K562 (cell line): ENCODE measurements around the gene ANK3. TPM values are rescaled to one million over a fixed set of nuclear protein-coding genes. Genes with fewer than 3 reads are reported as not detected.
A peak's percentile ranks its signal among the peaks of the same experiment; 100 is the strongest.

Source experiments
- ATAC-seq: fragments of 200-7000 bp; cut with Tn5 transposase; 3 replicates; pipeline ENCODE4 v1.9.1; 2020; ENCODE audit warnings: moderate library complexity
- BruUV-seq: library from RNA; stranded (reverse); fragments of 400-500 nt; replicated peaks from 2 replicates; lab custom pipeline; 2021; lab: Mats Ljungman, UMichigan
- CTCF ChIA-PET: fragments of 300-600 bp; formaldehyde crosslinking; extraction: SDS; loops from one replicate; lab custom pipeline; 2021; ENCODE audit warnings: low intra/inter-chr PET ratio; lab: Yijun Ruan, JAX
- POLR2A ChIA-PET: fragments of 300-600, 350-650 bp; sonication (Branson Sonifier 250); formaldehyde crosslinking; extraction: SDS; loops from one replicate; lab custom pipeline; 2021; ENCODE audit warnings: antibody characterized with exemption, inconsistent platforms; lab: Yijun Ruan, JAX
- DNase-seq, 4 experiments: peaks; one replicate each; pipeline versions ENCODE4 v3.0.0 to v3.0.0-alpha.2; 2011 to 2018; ENCODE audit warnings: low spot score in 3 of 4, mixed read lengths in 3 of 4; ENCODE audit errors: extremely low read depth in 1 of 4
- FAIRE-seq: peaks from 2 replicates; lab custom pipeline; 2011; peaks lifted over from hg19 to GRCh38; lab: Jason Lieb, UNC
- H2AFZ ChIP-seq: 2 replicates; pipeline ENCODE4 v1.6.0; 2011; ENCODE audit warnings: low read depth, low read length, control low read depth, inconsistent platforms
- H3K27ac ChIP-seq: fragments of 200-600 bp; 3 replicates; pipeline ENCODE4 v1.8.0; 2011; ENCODE audit warnings: low read depth, mild to moderate bottlenecking, control low read depth, inconsistent platforms, low read length, moderate library complexity, mixed read lengths; ENCODE audit errors: extremely low read depth
- H3K27me3 ChIP-seq, 2 experiments: fragments of 300-600 bp in 1 of 2; 2 replicates in 1 of 2; 3 replicates in 1 of 2; pipeline versions ENCODE4 v1.6.0 to v1.8.0; 2011; ENCODE audit warnings: inconsistent platforms in 2 of 2, low read length in 2 of 2, mild to moderate bottlenecking in 1 of 2, mixed read lengths in 1 of 2, moderate library complexity in 1 of 2; ENCODE audit not compliant: control insufficient read depth in 2 of 2, insufficient read depth in 2 of 2
- H3K36me3 ChIP-seq: fragments of 300-600 bp; 3 replicates; pipeline ENCODE4 v1.8.0; 2011; ENCODE audit warnings: mild to moderate bottlenecking, low read length, inconsistent platforms; ENCODE audit not compliant: control insufficient read depth, insufficient read depth
- H3K4me1 ChIP-seq, 2 experiments: fragments of 200-600 bp in 1 of 2; replicated peaks in 1 of 2; 2 replicates in 1 of 2; 3 replicates in 1 of 2; pipeline versions ENCODE4 v1.5.1 to v1.8.0; 2011; ENCODE audit warnings: inconsistent platforms in 2 of 2, low read length in 2 of 2, mild to moderate bottlenecking in 1 of 2, mixed read lengths in 1 of 2, moderate library complexity in 1 of 2; ENCODE audit not compliant: control insufficient read depth in 2 of 2, insufficient read depth in 2 of 2
- H3K4me2 ChIP-seq: 2 replicates; pipeline ENCODE4 v1.6.1; 2011; ENCODE audit warnings: low read length, control low read depth, inconsistent platforms, mixed read lengths; ENCODE audit not compliant: insufficient read depth
- H3K4me3 ChIP-seq: fragments of 200-600 bp; sonication (generic), shearing (Covaris generic); 2 replicates; pipeline ENCODE4 v1.5.1; 2016; ENCODE audit warnings: control low read depth, inconsistent platforms
- H3K79me2 ChIP-seq: fragments of 200-600 bp; 3 replicates; pipeline ENCODE4 v1.8.0; 2011; ENCODE audit warnings: low read length, inconsistent platforms; ENCODE audit not compliant: control insufficient read depth, insufficient read depth
- H3K9ac ChIP-seq, 2 experiments: 2 replicates each; pipeline versions ENCODE4 v1.6.0 to v1.6.1; 2011; ENCODE audit warnings: low read depth in 2 of 2, low read length in 2 of 2, control low read depth in 1 of 2, inconsistent platforms in 1 of 2, mild to moderate bottlenecking in 1 of 2, mixed read lengths in 1 of 2; ENCODE audit not compliant: insufficient read depth in 1 of 2
- H3K9me1 ChIP-seq: one replicate; pipeline ENCODE4 v1.6.0; 2011; ENCODE audit warnings: inconsistent platforms, mild to moderate bottlenecking, low read length, moderate library complexity; ENCODE audit not compliant: control insufficient read depth, insufficient read depth
- H3K9me3 ChIP-seq: replicated peaks from 2 replicates; pipeline ENCODE4 v1.5.1; 2011; ENCODE audit warnings: low read depth, low read length, inconsistent platforms; ENCODE audit not compliant: control insufficient read depth, insufficient read depth
- H4K20me1 ChIP-seq: replicated peaks from 2 replicates; pipeline ENCODE4 v1.6.1; 2011; ENCODE audit warnings: low read length, inconsistent platforms, mixed read lengths; ENCODE audit not compliant: control insufficient read depth, insufficient read depth
- DEAF1 ChIP-seq: fragments of 450-650 bp; formaldehyde crosslinking; IDR thresholded peaks from 2 replicates; pipeline ENCODE4 v1.4.0; 2020; ENCODE audit warnings: mild to moderate bottlenecking, moderate library complexity
- MAZ ChIP-seq, 2 experiments: fragments of 450-650 bp in 1 of 2; sonication (generic) in 1 of 2; formaldehyde crosslinking; IDR thresholded peaks in 1 of 2; conservative IDR thresholded peaks in 1 of 2; 2 replicates each; pipeline versions ENCODE4 v1.4.0 to v1.5.0; 2020; ENCODE audit warnings: mild to moderate bottlenecking in 1 of 2, missing genetic modification reagents in 1 of 2
- NCOA4 ChIP-seq: fragments of 450-650 bp; IDR thresholded peaks from 2 replicates; pipeline ENCODE4 v1.6.1; 2018; ENCODE audit warnings: mild to moderate bottlenecking; ENCODE audit not compliant: partially characterized antibody
- RAD21 ChIP-seq, 2 experiments: fragments of 250-450 bp in 1 of 2; fragments of 450-650 bp in 1 of 2; sonication (Bioruptor Pico) in 1 of 2; formaldehyde crosslinking in 1 of 2; IDR thresholded peaks in 1 of 2; conservative IDR thresholded peaks in 1 of 2; 2 replicates each; pipeline versions ENCODE4 v1.4.0 to v1.8.0; 2020 to 2022; ENCODE audit warnings: mild to moderate bottlenecking in 2 of 2, moderate library complexity in 1 of 2
- RFX5 ChIP-seq: IDR thresholded peaks from 2 replicates; pipeline ENCODE4 v1.6.1; 2011; ENCODE audit warnings: low read depth, mild to moderate bottlenecking, improper control_type of control experiment, low read length
- SPI1 ChIP-seq: IDR thresholded peaks from 2 replicates; pipeline ENCODE4 v1.6.1; 2011; ENCODE audit warnings: low read depth, low read length, control low read depth, borderline replicate concordance
- STAT5A ChIP-seq: IDR thresholded peaks from 2 replicates; pipeline ENCODE4 v1.6.1; 2012; ENCODE audit warnings: low read length, inconsistent platforms, borderline replicate concordance
- TFAP4 ChIP-seq: sonication (generic); formaldehyde crosslinking; IDR thresholded peaks from 2 replicates; pipeline ENCODE4 v1.8.0; 2022; ENCODE audit warnings: missing genetic modification reagents, mild to moderate bottlenecking, moderate library complexity, borderline replicate concordance
- WGBS: fragments of 100-300 bp; shearing (Covaris generic); methylation state at CpG from one replicate; pipeline ENCODE4 v1.1.6; 2016; ENCODE audit warnings: low coverage, mixed read lengths; ENCODE audit not compliant: insufficient coverage; ENCODE audit errors: missing lambda C conversion rate; 5-methylcytosine and 5-hydroxymethylcytosine counted together
- in situ Hi-C: fragments of 300-500 bp; cut with MboI; formaldehyde crosslinking; loops from 4 replicates; pipeline ENCODE4 v1.15.0; 2018; ENCODE audit warnings: inconsistent platforms, mixed read lengths
- intact Hi-C: fragments of 100-400 bp; cut with micrococcal nuclease; formaldehyde crosslinking; loops from 2 replicates; pipeline ENCODE4 v1.14.2; 2022
- polyA plus RNA-seq, 8 experiments: library from polyadenylated mRNA; depleted of rRNA in 4 of 8; stranded (reverse) in 5 of 8; unstranded in 3 of 8; fragments of >200 nt; fragmentation: Nextera tagmentation in 2 of 8; fragmentation: Illumina TruSeq in 1 of 8; extraction: Ambion mirVana in 2 of 8; extraction: Trizol in 1 of 8; gene quantifications; 2 replicates each; pipeline versions ENCODE4 v1.2.1 to v1.2.3, GENCODE V29; 2011 to 2014; ENCODE audit warnings: inconsistent platforms in 1 of 8, missing spikeins in 1 of 8
- total RNA-seq, 7 experiments: library from RNA; depleted of rRNA in 6 of 7; stranded (reverse); fragments of >200 nt in 6 of 7; fragmentation: Illumina TruSeq in 2 of 7; extraction: Trizol in 2 of 7; gene quantifications; 2 replicates each; pipeline versions ENCODE4 v1.2.1 to v1.2.3, GENCODE V29; 2011 to 2021; ENCODE audit warnings: low replicate concordance in 1 of 7

The ANK3 gene
- total and polyA plus RNA-seq, 9 of the 15 experiments (the other 6 are each of a cell fraction or from before 2014, with no cell fraction given), result 10.0 to 32.3 (median 17.9) TPM

- DNase-seq (no peak), FAIRE-seq (no peak), ATAC-seq (no peak)
- H3K9ac ChIP-seq, result no peak overlapping the region
- 72% methylated on average over 3 of the region's 3 CpGs for WGBS
- no TSS peak for BruUV-seq
- no peak for TF ChIP-seq NCOA4
- TF ChIP-seq RAD21 (CRISPR knock-in tag; conservative IDR thresholded peaks at IDR 0.05 in 1 of 2, IDR thresholded peaks at IDR 0.05 in 1 of 2), result no peak
- no peak for TF ChIP-seq MAZ (CRISPR knock-in tag; conservative IDR thresholded peaks at IDR 0.05 in 1 of 2, IDR thresholded peaks at IDR 0.05 in 1 of 2)
- no peak for TF ChIP-seq TFAP4 (CRISPR knock-in tag)
- no peak for TF ChIP-seq DEAF1 (CRISPR knock-in tag)
- TF ChIP-seq SPI1, result no peak
- TF ChIP-seq STAT5A, result no peak
- TF ChIP-seq RFX5, result no peak
- ChIA-PET POLR2A (interaction anchor here (2.2 kb wide), 1 partner anchor 15 kb away, joined by 4 read pairs; no protein-coding TSS in a partner anchor), CTCF (no interaction called here)
- no peaks in the 10 kb centered on the region for H3K9me3 ChIP-seq
- H3K36me3 ChIP-seq, result no peaks in the 10 kb centered on the region
- H3K27me3 ChIP-seq, result no peaks in the 10 kb centered on the region
- no peaks in the 10 kb centered on the region for H4K20me1 ChIP-seq
- H3K4me3 ChIP-seq, result no peak overlapping the region
- H3K9me1 ChIP-seq, result no peaks in the 10 kb centered on the region
- H3K79me2 ChIP-seq, result no peaks in the 10 kb centered on the region
- H3K27ac ChIP-seq, result no peak overlapping the region
- intact Hi-C loops (no loop called here), in situ Hi-C loops (no loop called here)
- H3K4me1 ChIP-seq, result no peaks in the 10 kb centered on the region
- H3K4me2 ChIP-seq, result no peak overlapping the region
- H2AFZ ChIP-seq, result peak overlapping the region; percentile 16; the same call in 1 of the 2 replicates
Measured at GRCh38 chr10:60374836-60375235, 14.8 kb downstream of the ANK3 start.
